Coronary artery (tissue), 2 donors: ENCODE results near the gene B4GAT1.

ENCODE experiments used
- DNase-seq: peaks from one replicate; pipeline ENCODE4 v3.0.0-alpha.2; 2017; ENCODE audit warnings: low spot score
- H3K27ac ChIP-seq, 2 donors: fragments of 200-600 bp; sonication (generic); one replicate each; pipeline ENCODE4 v1.5.1; 2016 to 2019
- H3K4me3 ChIP-seq: fragments of 200-600 bp; sonication (generic); 2 replicates; pipeline ENCODE4 v1.5.1; 2016; ENCODE audit warnings: mild to moderate bottlenecking, moderate library complexity
- TF ChIP-seq, protein P1 (sequence below): fragments of 200-600 bp; sonication (generic); IDR thresholded peaks from one replicate; pipeline ENCODE4 v1.5.1; 2019; ENCODE audit warnings: antibody characterized with exemption

Gene B4GAT1

DNA sequence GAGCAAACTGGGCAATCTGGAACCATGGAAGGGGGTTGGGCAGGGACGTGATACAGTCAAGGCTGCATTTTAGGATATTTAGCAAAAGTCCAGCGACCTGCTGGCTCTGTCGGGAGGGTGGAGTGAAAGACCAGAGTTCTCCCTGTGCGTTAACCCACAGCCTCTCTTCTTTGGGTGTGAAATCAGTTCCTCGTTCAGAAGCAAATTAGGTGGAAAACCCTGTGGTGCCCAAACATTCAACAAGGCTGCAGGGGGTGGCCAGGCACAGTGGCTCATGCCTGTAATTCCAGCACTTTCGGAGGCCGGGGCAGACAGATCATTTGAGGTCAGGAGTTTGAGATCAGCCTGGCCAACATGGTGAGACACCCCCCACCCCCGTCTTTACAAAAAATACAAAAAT, 49.8 kb downstream of the B4GAT1 start:
- DNase-seq, result no peak
- Histone ChIP-seq H3K4me3 (no peak overlapping the region), H3K27ac (no peak overlapping the region)
- TF ChIP-seq, protein P1, sequence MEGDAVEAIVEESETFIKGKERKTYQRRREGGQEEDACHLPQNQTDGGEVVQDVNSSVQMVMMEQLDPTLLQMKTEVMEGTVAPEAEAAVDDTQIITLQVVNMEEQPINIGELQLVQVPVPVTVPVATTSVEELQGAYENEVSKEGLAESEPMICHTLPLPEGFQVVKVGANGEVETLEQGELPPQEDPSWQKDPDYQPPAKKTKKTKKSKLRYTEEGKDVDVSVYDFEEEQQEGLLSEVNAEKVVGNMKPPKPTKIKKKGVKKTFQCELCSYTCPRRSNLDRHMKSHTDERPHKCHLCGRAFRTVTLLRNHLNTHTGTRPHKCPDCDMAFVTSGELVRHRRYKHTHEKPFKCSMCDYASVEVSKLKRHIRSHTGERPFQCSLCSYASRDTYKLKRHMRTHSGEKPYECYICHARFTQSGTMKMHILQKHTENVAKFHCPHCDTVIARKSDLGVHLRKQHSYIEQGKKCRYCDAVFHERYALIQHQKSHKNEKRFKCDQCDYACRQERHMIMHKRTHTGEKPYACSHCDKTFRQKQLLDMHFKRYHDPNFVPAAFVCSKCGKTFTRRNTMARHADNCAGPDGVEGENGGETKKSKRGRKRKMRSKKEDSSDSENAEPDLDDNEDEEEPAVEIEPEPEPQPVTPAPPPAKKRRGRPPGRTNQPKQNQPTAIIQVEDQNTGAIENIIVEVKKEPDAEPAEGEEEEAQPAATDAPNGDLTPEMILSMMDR, result no peak
